PC-9 (cell line): ENCODE results near the gene NFASC. TPM values are rescaled to one million over a fixed set of nuclear protein-coding genes. Genes with fewer than 3 reads are reported as not detected.

Experiments used
- BruUV-seq: library from RNA; stranded (reverse); fragments of 400-500 nt; replicated peaks from 2 replicates; lab custom pipeline; 2021; lab: Mats Ljungman, UMichigan
- CTCF ChIA-PET: fragments of 300-600 bp; sonication (Branson Sonifier 250); formaldehyde crosslinking; loops from one replicate; lab custom pipeline; 2022; ENCODE audit warnings: antibody characterized with exemption; lab: Charles Lee
- POLR2A ChIA-PET: fragments of 300-600 bp; sonication (Branson Sonifier 250); formaldehyde crosslinking; loops from one replicate; lab custom pipeline; 2022; ENCODE audit warnings: antibody characterized with exemption; ENCODE audit not compliant: unreplicated experiment; lab: Charles Lee
- DNase-seq, 2 experiments: peaks; one replicate each; pipeline versions ENCODE4 v3.0.0 to v3.0.0-alpha.2; 2015 to 2022; ENCODE audit warnings: mixed read lengths in 1 of 2
- H2AFZ ChIP-seq: fragments of 200-600 bp; sonication (generic); 2 replicates; pipeline ENCODE4 v1.8.1; 2017; ENCODE audit warnings: antibody characterized with exemption
- H3F3A ChIP-seq: fragments of 200-600 bp; sonication (generic); 2 replicates; pipeline ENCODE4 v1.8.1; 2017; ENCODE audit warnings: antibody characterized with exemption, mild to moderate bottlenecking, low read depth; ENCODE audit not compliant: insufficient read depth
- H3K27ac ChIP-seq: fragments of 200-600 bp; sonication (generic); 2 replicates; pipeline ENCODE4 v1.6.1; 2016; ENCODE audit warnings: mixed run types
- H3K27me3 ChIP-seq: fragments of 200-600 bp; sonication (generic); 2 replicates; pipeline ENCODE4 v1.6.1; 2016; ENCODE audit warnings: low read depth, mixed run types; ENCODE audit not compliant: insufficient read depth
- H3K36me3 ChIP-seq: fragments of 200-600 bp; sonication (generic); 2 replicates; pipeline ENCODE4 v1.6.1; 2016; ENCODE audit warnings: low read depth, mixed run types
- H3K4me1 ChIP-seq: fragments of 200-600 bp; sonication (generic); replicated peaks from 2 replicates; pipeline ENCODE4 v1.6.1; 2016; ENCODE audit warnings: mixed run types; ENCODE audit not compliant: insufficient read depth
- H3K4me2 ChIP-seq: fragments of 200-600 bp; sonication (generic); 2 replicates; pipeline ENCODE4 v1.6.1; 2017; ENCODE audit warnings: mixed run types
- H3K4me3 ChIP-seq: fragments of 200-600 bp; sonication (generic); 2 replicates; pipeline ENCODE4 v1.6.1; 2016; ENCODE audit warnings: mixed run types
- H3K79me2 ChIP-seq: fragments of 200-600 bp; sonication (generic); 2 replicates; pipeline ENCODE4 v1.6.1; 2017; ENCODE audit warnings: low read depth, mixed run types
- H3K9me2 ChIP-seq: fragments of 200-600 bp; sonication (generic); 2 replicates; pipeline ENCODE4 v1.8.1; 2017; ENCODE audit warnings: mild to moderate bottlenecking; ENCODE audit not compliant: insufficient read depth
- H3K9me3 ChIP-seq: fragments of 200-600 bp; sonication (generic); 2 replicates; pipeline ENCODE4 v1.8.1; 2016; ENCODE audit warnings: low read depth; ENCODE audit not compliant: insufficient read depth
- H4K20me1 ChIP-seq: fragments of 200-600 bp; sonication (generic); 2 replicates; pipeline ENCODE4 v1.8.1; 2017; ENCODE audit not compliant: insufficient read depth
- EZH2 ChIP-seq: fragments of 200-600 bp; sonication (generic); IDR thresholded peaks from 2 replicates; pipeline ENCODE4 v1.8.0; 2017; ENCODE audit warnings: antibody characterized with exemption, low read depth
- intact Hi-C: fragments of 100-400 bp; cut with micrococcal nuclease; formaldehyde crosslinking; loops from one replicate; pipeline ENCODE4 v1.10.0; 2022; ENCODE audit not compliant: unreplicated experiment
- total RNA-seq: library from RNA; stranded (reverse); gene quantifications from 2 replicates; pipeline ENCODE4 v1.2.3, GENCODE V29; 2021
- TF ChIP-seq, protein P1 (sequence below): fragments of 200-600 bp; sonication (generic); conservative IDR thresholded peaks from 2 replicates; pipeline ENCODE4 v1.6.1; 2017; ENCODE audit warnings: mixed run types, antibody characterized with exemption, mild to moderate bottlenecking, moderate library complexity

NFASC gene
- total RNA-seq, 1 experiment from 2014 or later, result not detected

DNA sequence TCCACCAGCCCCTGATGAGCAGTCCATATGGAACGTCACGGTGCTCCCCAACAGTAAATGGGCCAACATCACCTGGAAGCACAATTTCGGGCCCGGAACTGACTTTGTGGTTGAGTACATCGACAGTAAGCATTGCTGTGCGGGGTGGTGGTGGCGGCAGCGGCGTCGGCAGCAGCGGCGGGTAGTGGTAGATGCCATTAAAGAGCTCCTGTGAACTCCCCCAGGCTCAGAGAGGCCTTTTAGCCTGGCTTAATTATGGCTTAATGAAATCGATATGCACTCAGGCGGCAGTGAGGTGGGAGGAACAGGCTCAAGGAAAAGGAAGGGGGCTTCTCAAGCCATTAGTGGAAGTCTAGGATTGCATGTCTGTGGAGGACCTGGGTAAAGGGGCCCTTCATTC lies 130.5 kb downstream of the NFASC start:
- intact Hi-C loops, result no loop called here
- H2AFZ ChIP-seq, result no peak overlapping the region
- no peaks in the 10 kb centered on the region for H3K9me2 ChIP-seq
- H3K27ac ChIP-seq, result no peak overlapping the region
- ChIA-PET CTCF (no interaction called here), POLR2A (no interaction called here)
- BruUV-seq, result no TSS peak
- H3K4me2 ChIP-seq, result no peak overlapping the region
- no peaks in the 10 kb centered on the region for H3K79me2 ChIP-seq
- no peaks in the 10 kb centered on the region for H3K36me3 ChIP-seq
- H3K27me3 ChIP-seq, result peaks cover 97% of the 10 kb centered on the region
- TF ChIP-seq, protein P1, sequence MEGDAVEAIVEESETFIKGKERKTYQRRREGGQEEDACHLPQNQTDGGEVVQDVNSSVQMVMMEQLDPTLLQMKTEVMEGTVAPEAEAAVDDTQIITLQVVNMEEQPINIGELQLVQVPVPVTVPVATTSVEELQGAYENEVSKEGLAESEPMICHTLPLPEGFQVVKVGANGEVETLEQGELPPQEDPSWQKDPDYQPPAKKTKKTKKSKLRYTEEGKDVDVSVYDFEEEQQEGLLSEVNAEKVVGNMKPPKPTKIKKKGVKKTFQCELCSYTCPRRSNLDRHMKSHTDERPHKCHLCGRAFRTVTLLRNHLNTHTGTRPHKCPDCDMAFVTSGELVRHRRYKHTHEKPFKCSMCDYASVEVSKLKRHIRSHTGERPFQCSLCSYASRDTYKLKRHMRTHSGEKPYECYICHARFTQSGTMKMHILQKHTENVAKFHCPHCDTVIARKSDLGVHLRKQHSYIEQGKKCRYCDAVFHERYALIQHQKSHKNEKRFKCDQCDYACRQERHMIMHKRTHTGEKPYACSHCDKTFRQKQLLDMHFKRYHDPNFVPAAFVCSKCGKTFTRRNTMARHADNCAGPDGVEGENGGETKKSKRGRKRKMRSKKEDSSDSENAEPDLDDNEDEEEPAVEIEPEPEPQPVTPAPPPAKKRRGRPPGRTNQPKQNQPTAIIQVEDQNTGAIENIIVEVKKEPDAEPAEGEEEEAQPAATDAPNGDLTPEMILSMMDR, result no peak
- no peaks in the 10 kb centered on the region for H3K9me3 ChIP-seq
- no peaks in the 10 kb centered on the region for H4K20me1 ChIP-seq
- no peak overlapping the region for H3K4me3 ChIP-seq
- DNase-seq, result no peak
- no peaks in the 10 kb centered on the region for H3F3A ChIP-seq
- H3K4me1 ChIP-seq, result no peaks in the 10 kb centered on the region

DNA sequence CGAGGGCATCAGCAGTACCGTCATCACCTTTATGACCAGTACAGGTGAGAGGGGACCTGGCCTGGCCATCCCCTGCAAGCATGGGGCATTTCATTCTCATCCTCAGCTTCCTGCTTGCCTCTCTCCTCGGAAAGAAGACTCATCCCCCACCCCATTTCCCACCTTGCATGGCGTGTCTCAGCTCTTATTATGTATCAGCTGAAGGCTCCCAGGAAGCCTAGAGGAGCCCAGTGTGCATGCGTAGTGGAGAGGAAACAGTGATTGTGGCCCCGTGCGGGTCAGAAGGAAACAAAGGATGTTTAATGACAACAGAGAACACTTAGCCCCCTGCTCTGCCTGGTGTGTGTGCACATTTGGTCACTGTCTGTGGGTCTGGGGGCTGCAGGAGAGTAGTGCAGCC lies 132.0 kb downstream of the NFASC start:
- H3F3A ChIP-seq, result no peaks in the 10 kb centered on the region
- TF ChIP-seq, protein P1, result no peak
- TF ChIP-seq EZH2, result no peak
- no peak overlapping the region for H2AFZ ChIP-seq
- H3K9me3 ChIP-seq, result no peaks in the 10 kb centered on the region
- no peaks in the 10 kb centered on the region for H3K4me1 ChIP-seq
- H3K27ac ChIP-seq, result no peak overlapping the region
- no peaks in the 10 kb centered on the region for H4K20me1 ChIP-seq
- DNase-seq, result no peak
- ChIA-PET CTCF (no interaction called here), POLR2A (no interaction called here)
- no peak overlapping the region for H3K4me2 ChIP-seq
- no peaks in the 10 kb centered on the region for H3K9me2 ChIP-seq
- no peak overlapping the region for H3K4me3 ChIP-seq
- H3K27me3 ChIP-seq, result peaks cover 98% of the 10 kb centered on the region
- no peaks in the 10 kb centered on the region for H3K79me2 ChIP-seq
- no TSS peak for BruUV-seq
- intact Hi-C loops, result no loop called here
- H3K36me3 ChIP-seq, result no peaks in the 10 kb centered on the region

- no peak overlapping the region for H3K27ac ChIP-seq
- ChIA-PET CTCF (no interaction called here), POLR2A (no interaction called here)
- H3K79me2 ChIP-seq, result no peaks in the 10 kb centered on the region
- H3K9me3 ChIP-seq, result no peaks in the 10 kb centered on the region
- H3K9me2 ChIP-seq, result no peaks in the 10 kb centered on the region
- intact Hi-C loops, result no loop called here
- no peaks in the 10 kb centered on the region for H3K4me1 ChIP-seq
- no peak for DNase-seq
- no TSS peak for BruUV-seq
- no peak overlapping the region for H3K4me3 ChIP-seq
- no peak overlapping the region for H2AFZ ChIP-seq
- no peaks in the 10 kb centered on the region for H3K36me3 ChIP-seq
- H4K20me1 ChIP-seq, result no peaks in the 10 kb centered on the region
- TF ChIP-seq, protein P1, result no peak
- TF ChIP-seq EZH2, result no peak
- H3K4me2 ChIP-seq, result no peak overlapping the region
- H3F3A ChIP-seq, result no peaks in the 10 kb centered on the region
- peaks cover 98% of the 10 kb centered on the region for H3K27me3 ChIP-seq
Measured at GRCh38 chr1:205003358-205004131, 132.9 kb downstream of the NFASC start.
